CD4-positive, alpha-beta T cell treated with Interleukin-4 for 1 hour (primary cell): ENCODE data around the gene SCNN1A.

ENCODE experiments used
- DNase-seq, 2 donors: peaks; one replicate each; pipeline ENCODE4 v3.0.0-alpha.2; 2020 to 2022

SCNN1A gene

GRCh38 chr12:6315704-6316597 is 59.4 kb downstream of the SCNN1A start:
- DNase-seq, result no peak

DNA sequence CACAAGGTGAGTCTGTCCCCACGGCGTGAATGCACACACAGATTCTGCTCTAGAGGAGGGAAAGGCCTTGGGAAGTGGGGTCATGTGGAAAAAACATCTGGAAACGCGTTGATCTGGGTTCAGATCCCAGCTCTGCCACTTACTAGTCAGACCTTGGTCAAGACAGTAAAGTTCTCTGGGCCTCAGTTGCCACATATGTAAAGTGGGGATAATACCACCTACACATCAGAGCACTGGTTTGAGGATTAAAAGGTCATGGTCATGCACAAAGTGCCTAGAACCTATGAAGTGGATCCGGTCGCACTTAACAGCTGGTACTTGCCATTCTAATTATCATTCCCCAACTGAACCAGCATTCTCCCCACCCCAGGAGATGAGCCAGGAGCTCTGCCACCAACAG is 60.2 kb downstream of the SCNN1A start:
- DNase-seq, result no peak

DNA sequence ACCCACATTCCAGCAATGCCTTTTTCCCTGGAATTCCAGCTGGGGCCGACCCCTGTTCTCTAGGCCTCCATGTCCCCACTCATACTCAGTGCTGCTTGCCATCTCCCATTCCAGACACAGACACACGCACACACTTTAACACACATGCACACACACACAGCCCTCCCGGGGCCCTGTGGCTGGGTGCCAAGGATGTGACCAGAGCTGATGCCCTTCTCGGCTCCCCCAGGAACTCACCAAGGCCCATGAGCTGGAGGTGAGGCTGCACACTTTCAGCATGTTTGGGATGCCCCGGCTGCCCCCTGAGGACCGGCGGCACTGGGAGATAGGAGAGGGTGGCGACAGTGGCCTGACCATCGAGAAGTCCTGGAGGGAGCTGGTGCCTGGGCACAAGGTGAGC is 60.6 kb downstream of the SCNN1A start:
- DNase-seq, result no peak

DNA sequence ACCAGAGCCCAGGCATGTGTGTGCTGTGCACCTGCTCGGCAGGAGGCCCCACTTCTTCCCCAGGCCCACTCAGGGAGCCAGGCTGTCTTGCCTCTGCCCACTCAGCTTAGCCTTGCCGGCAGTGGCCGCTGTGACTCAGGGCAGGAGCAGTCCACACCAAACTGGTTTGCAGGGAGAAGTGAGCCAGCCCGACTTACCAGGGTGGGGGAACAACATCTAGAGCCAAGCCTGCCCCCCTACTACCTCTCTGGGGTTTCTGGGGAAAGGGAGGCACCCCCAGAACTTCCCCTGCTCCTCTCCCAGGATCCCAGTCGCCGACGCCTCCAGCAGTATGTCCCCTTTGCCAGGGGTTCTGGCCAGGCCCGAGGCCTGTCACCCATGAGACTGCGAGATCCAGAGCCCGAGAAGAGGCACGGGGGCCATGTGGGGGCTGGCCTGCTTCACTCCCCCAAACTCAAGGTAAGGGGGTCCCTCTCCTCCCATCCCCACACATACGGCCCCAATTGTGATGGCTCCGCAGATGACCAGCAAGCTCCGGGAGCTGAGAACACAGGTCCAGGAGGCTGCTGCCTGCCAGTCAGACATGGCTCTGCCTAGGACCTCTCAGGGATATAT is 61.9 kb downstream of the SCNN1A start:
- DNase-seq, result no peak

DNA sequence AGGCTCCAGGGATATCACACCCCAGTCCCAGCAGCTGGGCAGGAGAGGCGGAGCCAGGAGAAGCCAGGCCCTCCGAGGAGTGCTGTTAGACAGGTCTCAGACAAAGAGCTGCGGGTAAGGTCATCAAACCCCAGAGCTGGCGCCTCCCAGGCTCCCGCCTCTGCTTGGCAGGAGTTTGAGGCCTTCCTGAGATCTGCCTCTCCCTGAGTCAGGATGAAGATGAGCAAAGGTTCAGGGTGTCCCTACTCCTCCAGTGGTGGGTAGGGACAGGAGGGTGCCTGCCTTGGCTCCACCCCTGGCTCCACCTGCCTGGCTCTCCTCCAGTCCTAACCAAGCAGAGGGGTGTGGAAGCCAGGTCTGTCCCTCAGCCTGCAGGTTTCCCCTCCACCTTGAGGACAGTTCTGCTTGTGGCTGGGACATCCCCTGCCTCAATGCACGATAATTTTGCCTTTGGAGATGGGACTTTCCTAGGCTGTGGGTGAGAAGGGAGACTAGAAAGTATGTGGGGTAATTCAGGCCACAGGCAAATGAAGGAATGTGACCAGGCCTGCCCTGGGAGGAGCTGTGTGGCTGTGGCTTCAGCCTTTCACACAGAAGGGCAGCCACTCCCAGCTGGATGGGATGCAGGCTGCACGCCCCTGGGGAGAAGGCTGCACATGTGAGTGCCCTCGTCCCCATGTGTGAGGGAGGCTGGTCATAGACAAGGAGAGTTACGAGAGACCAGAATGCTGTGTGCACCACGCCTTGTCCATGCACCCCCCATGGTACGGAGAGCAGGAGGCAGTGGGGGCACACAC is 62.6 kb downstream of the SCNN1A start:
- DNase-seq, result no peak

DNA sequence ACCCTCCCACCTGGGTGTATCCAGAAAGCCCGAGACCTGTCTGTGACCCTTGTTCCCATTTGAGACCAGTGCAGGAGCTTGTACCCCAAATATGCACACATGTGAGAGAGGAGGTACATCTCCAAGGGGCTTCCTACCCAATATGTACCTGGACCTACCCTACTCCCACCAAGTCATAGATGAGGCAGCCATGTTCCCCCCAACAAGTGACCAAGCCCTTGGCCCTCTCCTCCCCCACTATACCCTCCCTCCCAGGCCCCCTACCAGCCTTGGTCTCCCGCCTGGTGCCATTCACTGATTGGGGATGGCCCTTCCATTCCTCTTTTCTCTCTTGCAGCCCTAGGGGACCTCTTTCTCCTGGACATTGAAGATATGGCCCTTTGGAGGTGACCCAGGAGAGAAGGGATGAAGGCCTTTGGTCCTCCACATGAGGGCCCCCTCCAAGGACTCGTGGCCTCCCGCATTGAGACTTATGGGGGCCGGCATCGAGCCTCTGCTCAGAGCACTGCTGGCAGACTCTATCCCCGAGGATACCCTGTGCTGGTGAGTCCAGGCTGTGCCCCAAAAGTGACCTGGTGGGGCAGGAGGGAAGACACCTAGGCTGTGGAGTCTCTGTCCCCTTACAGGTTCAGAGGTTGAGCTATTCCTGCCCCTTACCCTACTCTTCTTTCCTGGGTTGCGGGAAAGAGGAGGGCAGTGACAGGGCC is 63.4 kb downstream of the SCNN1A start:
- no peak for DNase-seq

DNA sequence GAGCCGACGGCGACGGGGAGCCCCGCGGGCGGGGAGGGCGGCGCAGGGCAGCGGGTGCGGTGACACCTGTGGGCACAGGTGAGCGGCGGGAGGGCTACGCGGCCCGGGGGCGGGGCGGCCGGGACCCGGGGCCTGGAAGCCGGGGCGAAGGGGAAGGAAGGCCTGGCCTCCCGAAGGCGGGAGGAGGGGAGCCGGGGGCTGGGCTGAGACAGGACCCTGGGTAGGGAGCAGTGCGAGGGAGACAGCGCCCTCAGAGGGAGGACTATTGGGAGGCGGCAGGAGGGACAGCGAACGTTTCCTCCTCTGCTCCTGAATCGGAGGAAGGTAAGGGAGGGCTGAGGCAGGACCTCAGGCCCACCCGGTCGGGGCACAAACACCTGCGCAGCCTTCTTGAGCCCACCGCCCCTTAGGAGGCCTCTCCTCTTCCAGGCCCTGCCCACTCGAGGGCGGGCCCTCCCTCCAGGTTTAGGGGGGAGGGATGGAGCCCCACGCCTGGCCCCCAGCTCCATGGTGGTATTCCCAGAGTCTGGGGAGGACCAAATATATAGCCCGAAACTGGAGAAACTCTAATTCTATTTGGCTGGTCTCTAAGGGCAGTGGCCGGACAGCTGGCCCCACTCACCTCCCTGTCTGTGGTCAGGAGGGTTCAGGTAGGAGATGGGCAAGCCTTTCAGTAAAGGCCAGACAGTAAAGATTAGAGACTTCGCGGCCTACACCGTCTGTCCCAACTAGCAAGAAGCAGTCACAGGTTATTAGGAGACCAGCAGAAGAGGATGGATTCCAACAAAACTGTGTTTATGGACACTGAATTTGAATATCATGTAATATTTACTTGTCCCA is 64.4 kb downstream of the SCNN1A start:
- no peak for DNase-seq

DNA sequence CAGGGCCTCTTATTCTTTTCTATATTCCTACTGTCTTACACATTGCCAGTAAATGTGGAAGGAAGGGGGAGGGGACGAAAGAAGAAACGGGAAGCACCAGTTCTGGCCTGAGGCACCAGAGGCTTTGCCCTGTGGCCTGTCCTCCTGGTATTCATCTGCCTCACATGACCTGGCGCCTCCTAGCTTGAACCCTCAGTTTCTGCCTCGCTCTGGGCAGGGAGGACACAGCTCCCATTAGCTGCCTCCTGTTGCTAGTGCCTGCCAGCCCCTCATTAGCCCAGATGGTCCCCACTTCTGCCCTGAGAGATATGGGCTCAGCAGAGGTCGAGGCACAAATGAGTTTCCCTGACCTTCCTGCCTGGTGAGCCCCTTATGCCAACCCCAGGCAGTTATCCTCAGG is 67.8 kb downstream of the SCNN1A start:
- peak in 1 of 2 donors; percentile 32 for DNase-seq

- DNase-seq, result no peak
Observed at GRCh38 chr12:6306599-6307220, 68.7 kb downstream of the SCNN1A start.

GRCh38 chr12:6306151-6306550 is 69.2 kb downstream of the SCNN1A start:
- no peak for DNase-seq

- DNase-seq, result no peak
Observed at GRCh38 chr12:6303071-6303470, 72.3 kb downstream of the SCNN1A start.

DNA sequence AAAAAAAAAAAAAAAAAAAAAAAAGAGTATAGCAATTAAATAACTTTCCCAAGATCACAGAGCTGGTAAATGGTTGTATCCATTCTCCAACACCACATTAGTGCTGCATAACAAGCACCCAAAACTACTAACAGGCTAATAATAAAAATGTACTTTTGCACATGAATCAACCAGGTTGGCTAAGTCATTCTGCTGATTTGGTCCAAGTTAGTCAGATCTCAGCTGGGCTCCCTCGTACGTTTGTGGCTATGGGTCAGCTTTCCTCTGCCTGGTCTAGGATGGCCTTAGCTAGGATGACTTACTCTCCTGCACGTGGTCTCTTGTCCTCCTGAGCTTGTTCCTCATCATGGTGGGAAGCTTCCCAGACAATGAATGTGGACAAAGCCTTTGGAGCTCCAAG is 72.7 kb downstream of the SCNN1A start:
- no peak for DNase-seq

- DNase-seq, result no peak
Observed at GRCh38 chr12:6301721-6302120, 73.6 kb downstream of the SCNN1A start.

- no peak for DNase-seq
Observed at GRCh38 chr12:6297170-6297569, 78.2 kb downstream of the SCNN1A start.
